PC-9 (cell line): ENCODE measurements around the gene DHRS7B. TPM values are rescaled to one million over a fixed set of nuclear protein-coding genes. Genes with fewer than 3 reads are reported as not detected.
"Not testable (repeated sequence)": the region's sequence is repeated elsewhere in the genome, so short reads cannot be mapped to it uniquely, and the experiment has no call there.

Experiments
- BruUV-seq: library from RNA; stranded (reverse); fragments of 400-500 nt; replicated peaks from 2 replicates; lab custom pipeline; 2021; lab: Mats Ljungman, UMichigan
- CTCF ChIA-PET: fragments of 300-600 bp; sonication (Branson Sonifier 250); formaldehyde crosslinking; loops from one replicate; lab custom pipeline; 2022; ENCODE audit warnings: antibody characterized with exemption; lab: Charles Lee
- POLR2A ChIA-PET: fragments of 300-600 bp; sonication (Branson Sonifier 250); formaldehyde crosslinking; loops from one replicate; lab custom pipeline; 2022; ENCODE audit warnings: antibody characterized with exemption; ENCODE audit not compliant: unreplicated experiment; lab: Charles Lee
- DNase-seq, 2 experiments: peaks; one replicate each; pipeline versions ENCODE4 v3.0.0 to v3.0.0-alpha.2; 2015 to 2022; ENCODE audit warnings: mixed read lengths in 1 of 2
- H2AFZ ChIP-seq: fragments of 200-600 bp; sonication (generic); 2 replicates; pipeline ENCODE4 v1.8.1; 2017; ENCODE audit warnings: antibody characterized with exemption
- H3F3A ChIP-seq: fragments of 200-600 bp; sonication (generic); 2 replicates; pipeline ENCODE4 v1.8.1; 2017; ENCODE audit warnings: antibody characterized with exemption, mild to moderate bottlenecking, low read depth; ENCODE audit not compliant: insufficient read depth
- H3K27ac ChIP-seq: fragments of 200-600 bp; sonication (generic); 2 replicates; pipeline ENCODE4 v1.6.1; 2016; ENCODE audit warnings: mixed run types
- H3K27me3 ChIP-seq: fragments of 200-600 bp; sonication (generic); 2 replicates; pipeline ENCODE4 v1.6.1; 2016; ENCODE audit warnings: low read depth, mixed run types; ENCODE audit not compliant: insufficient read depth
- H3K36me3 ChIP-seq: fragments of 200-600 bp; sonication (generic); 2 replicates; pipeline ENCODE4 v1.6.1; 2016; ENCODE audit warnings: low read depth, mixed run types
- H3K4me1 ChIP-seq: fragments of 200-600 bp; sonication (generic); replicated peaks from 2 replicates; pipeline ENCODE4 v1.6.1; 2016; ENCODE audit warnings: mixed run types; ENCODE audit not compliant: insufficient read depth
- H3K4me2 ChIP-seq: fragments of 200-600 bp; sonication (generic); 2 replicates; pipeline ENCODE4 v1.6.1; 2017; ENCODE audit warnings: mixed run types
- H3K4me3 ChIP-seq: fragments of 200-600 bp; sonication (generic); 2 replicates; pipeline ENCODE4 v1.6.1; 2016; ENCODE audit warnings: mixed run types
- H3K79me2 ChIP-seq: fragments of 200-600 bp; sonication (generic); 2 replicates; pipeline ENCODE4 v1.6.1; 2017; ENCODE audit warnings: low read depth, mixed run types
- H3K9me2 ChIP-seq: fragments of 200-600 bp; sonication (generic); 2 replicates; pipeline ENCODE4 v1.8.1; 2017; ENCODE audit warnings: mild to moderate bottlenecking; ENCODE audit not compliant: insufficient read depth
- H3K9me3 ChIP-seq: fragments of 200-600 bp; sonication (generic); 2 replicates; pipeline ENCODE4 v1.8.1; 2016; ENCODE audit warnings: low read depth; ENCODE audit not compliant: insufficient read depth
- H4K20me1 ChIP-seq: fragments of 200-600 bp; sonication (generic); 2 replicates; pipeline ENCODE4 v1.8.1; 2017; ENCODE audit not compliant: insufficient read depth
- CTCF ChIP-seq: fragments of 200-600 bp; sonication (generic); conservative IDR thresholded peaks from 2 replicates; pipeline ENCODE4 v1.6.1; 2017; ENCODE audit warnings: mixed run types, antibody characterized with exemption, mild to moderate bottlenecking, moderate library complexity
- EZH2 ChIP-seq: fragments of 200-600 bp; sonication (generic); IDR thresholded peaks from 2 replicates; pipeline ENCODE4 v1.8.0; 2017; ENCODE audit warnings: antibody characterized with exemption, low read depth
- intact Hi-C: fragments of 100-400 bp; cut with micrococcal nuclease; formaldehyde crosslinking; loops from one replicate; pipeline ENCODE4 v1.10.0; 2022; ENCODE audit not compliant: unreplicated experiment
- total RNA-seq: library from RNA; stranded (reverse); gene quantifications from 2 replicates; pipeline ENCODE4 v1.2.3, GENCODE V29; 2021

Gene DHRS7B
- total RNA-seq, 1 experiment from 2014 or later: 27.9 TPM

- ChIA-PET POLR2A (interaction anchor here (0.6 kb wide), 1 partner anchor 224 kb away, joined by 4 read pairs; no protein-coding TSS in a partner anchor), CTCF (no interaction called here)
- Histone ChIP-seq H3K36me3 (no peaks in the 10 kb centered on the region), H3F3A (no peaks in the 10 kb centered on the region), H3K27me3 (peaks cover 36% of the 10 kb centered on the region), H4K20me1 (no peaks in the 10 kb centered on the region), H3K4me1 (no peaks in the 10 kb centered on the region), H3K4me2 (no peak overlapping the region), H3K9me3 (no peaks in the 10 kb centered on the region), H2AFZ (no peak overlapping the region), H3K4me3 (no peak overlapping the region), H3K27ac (no peak overlapping the region), H3K9me2 (no peaks in the 10 kb centered on the region), H3K79me2 (no peaks in the 10 kb centered on the region)
- intact Hi-C loops: no loop called here
- no TSS peak for BruUV-seq
- TF ChIP-seq EZH2: no peak
- no peak for TF ChIP-seq CTCF
- no peak for DNase-seq
Measured at GRCh38 chr17:21078016-21078780, 48.6 kb upstream of the DHRS7B start.

GRCh38 chr17:21079196-21079595, 47.6 kb upstream of the DHRS7B start:
- Histone ChIP-seq H3K9me2 (no peaks in the 10 kb centered on the region), H3K36me3 (no peaks in the 10 kb centered on the region), H3K27ac (no peak overlapping the region), H2AFZ (no peak overlapping the region), H3F3A (no peaks in the 10 kb centered on the region), H4K20me1 (no peaks in the 10 kb centered on the region), H3K4me2 (no peak overlapping the region), H3K9me3 (no peaks in the 10 kb centered on the region), H3K4me1 (no peaks in the 10 kb centered on the region), H3K79me2 (no peaks in the 10 kb centered on the region), H3K4me3 (no peak overlapping the region), H3K27me3 (peaks cover 36% of the 10 kb centered on the region)
- POLR2A ChIA-PET: interaction anchor here (0.6 kb wide), 1 partner anchor 37 kb away, joined by 17 read pairs; the partner anchor contains the start of gene USP22
- no TSS peak for BruUV-seq
- CTCF ChIA-PET: no interaction called here
- intact Hi-C loops: no loop called here
- no peak for DNase-seq
- TF ChIP-seq CTCF (no peak), EZH2 (no peak)

- peaks cover 44% of the 10 kb centered on the region for H3K27me3 ChIP-seq
- no peaks in the 10 kb centered on the region for H4K20me1 ChIP-seq
- intact Hi-C loops: no loop called here
- no peak overlapping the region for H2AFZ ChIP-seq
- ChIA-PET CTCF (no interaction called here), POLR2A (no interaction called here)
- no peaks in the 10 kb centered on the region for H3K79me2 ChIP-seq
- no TSS peak for BruUV-seq
- no peaks in the 10 kb centered on the region for H3K4me1 ChIP-seq
- no peak overlapping the region for H3K4me3 ChIP-seq
- no peaks in the 10 kb centered on the region for H3F3A ChIP-seq
- no peak overlapping the region for H3K4me2 ChIP-seq
- no peaks in the 10 kb centered on the region for H3K36me3 ChIP-seq
- no peak for DNase-seq
- H3K27ac ChIP-seq: no peak overlapping the region
- H3K9me2 ChIP-seq: no peaks in the 10 kb centered on the region
- no peaks in the 10 kb centered on the region for H3K9me3 ChIP-seq
- TF ChIP-seq EZH2: no peak
- TF ChIP-seq CTCF: no peak
Measured at GRCh38 chr17:21082001-21082436, 44.7 kb upstream of the DHRS7B start.

GRCh38 chr17:21085280-21085679, 41.5 kb upstream of the DHRS7B start:
- H3K4me2 ChIP-seq, H3F3A ChIP-seq, BruUV-seq, H3K9me2 ChIP-seq, H2AFZ ChIP-seq, H3K4me3 ChIP-seq, intact Hi-C loops, H3K36me3 ChIP-seq, H3K79me2 ChIP-seq, POLR2A ChIA-PET, DNase-seq, H3K4me1 ChIP-seq, H4K20me1 ChIP-seq, CTCF ChIA-PET, H3K27ac ChIP-seq, H3K9me3 ChIP-seq: not testable (repeated sequence)
- H3K27me3 ChIP-seq: peaks cover 27% of the 10 kb centered on the region
